Breast epithelium (tissue), 3 donors: ENCODE results near the gene TMEM238.

ENCODE experiments used
- POLR2A ChIP-seq: fragments of 450-650 bp; IDR thresholded peaks from one replicate; pipeline ENCODE4 v1.6.1; 2016; ENCODE audit warnings: antibody characterized with exemption, mild to moderate bottlenecking, moderate library complexity
- POLR2AphosphoS5 ChIP-seq, 3 donors: sonication (generic); formaldehyde crosslinking; IDR thresholded peaks; one replicate each; pipeline ENCODE4 v1.6.1; 2017; ENCODE audit warnings: antibody characterized with exemption in 3 of 3
- TF ChIP-seq, protein P1 (sequence below), 3 donors: fragments of 450-650 bp; IDR thresholded peaks; one replicate each; pipeline ENCODE4 v1.5.1; 2016 to 2017; ENCODE audit warnings: antibody characterized with exemption in 3 of 3, mild to moderate bottlenecking in 3 of 3, moderate library complexity in 3 of 3

DNA sequence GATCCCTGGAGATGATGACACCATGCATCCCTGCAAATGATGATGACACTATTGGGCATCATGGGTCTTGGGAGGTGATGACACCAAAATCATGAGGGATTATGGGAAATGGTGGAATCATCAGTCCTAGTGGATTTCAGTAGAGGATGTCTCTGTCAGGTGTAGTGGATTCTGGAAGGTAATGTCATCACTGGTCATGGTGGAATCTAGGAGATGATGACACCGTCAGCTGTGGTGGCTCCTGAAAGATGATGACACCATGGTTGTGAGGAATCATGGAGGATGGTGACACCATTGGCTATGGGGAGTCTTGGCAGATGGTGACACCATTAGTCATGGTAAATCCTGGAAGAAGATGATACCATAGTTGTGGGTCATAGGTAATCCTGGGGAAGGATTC, 47.1 kb upstream of the TMEM238 start:
- TF ChIP-seq, protein P1, sequence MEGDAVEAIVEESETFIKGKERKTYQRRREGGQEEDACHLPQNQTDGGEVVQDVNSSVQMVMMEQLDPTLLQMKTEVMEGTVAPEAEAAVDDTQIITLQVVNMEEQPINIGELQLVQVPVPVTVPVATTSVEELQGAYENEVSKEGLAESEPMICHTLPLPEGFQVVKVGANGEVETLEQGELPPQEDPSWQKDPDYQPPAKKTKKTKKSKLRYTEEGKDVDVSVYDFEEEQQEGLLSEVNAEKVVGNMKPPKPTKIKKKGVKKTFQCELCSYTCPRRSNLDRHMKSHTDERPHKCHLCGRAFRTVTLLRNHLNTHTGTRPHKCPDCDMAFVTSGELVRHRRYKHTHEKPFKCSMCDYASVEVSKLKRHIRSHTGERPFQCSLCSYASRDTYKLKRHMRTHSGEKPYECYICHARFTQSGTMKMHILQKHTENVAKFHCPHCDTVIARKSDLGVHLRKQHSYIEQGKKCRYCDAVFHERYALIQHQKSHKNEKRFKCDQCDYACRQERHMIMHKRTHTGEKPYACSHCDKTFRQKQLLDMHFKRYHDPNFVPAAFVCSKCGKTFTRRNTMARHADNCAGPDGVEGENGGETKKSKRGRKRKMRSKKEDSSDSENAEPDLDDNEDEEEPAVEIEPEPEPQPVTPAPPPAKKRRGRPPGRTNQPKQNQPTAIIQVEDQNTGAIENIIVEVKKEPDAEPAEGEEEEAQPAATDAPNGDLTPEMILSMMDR (IDR thresholded peaks at IDR 0.05) = no peak
- TF ChIP-seq POLR2A (no peak), POLR2AphosphoS5 (IDR thresholded peaks at IDR 0.05) (no peak)
